ENCODE measurements around the gene SLC6A18. TPM values are rescaled to one million over a fixed set of nuclear protein-coding genes. Genes with fewer than 3 reads are reported as not detected.

The SLC6A18 gene
- polyA plus RNA-seq, 1 donor (not counting 4 experiments of a cell fraction or from before 2014, with no cell fraction given), result not detected

- dilution Hi-C loops (cut with MboI; ENCODE audit: extremely low pct_ligation_motif_present, low sequenced_read_pairs), result no loop called here
- H3K9me3 ChIP-seq (ENCODE audit: control insufficient read depth, low read depth, low read length), result peaks cover 14% of the 10 kb centered on the region
Measured at GRCh38 chr5:1257363-1257762, 32.2 kb downstream of the SLC6A18 start.

GRCh38 chr5:1257841-1258240, 32.7 kb downstream of the SLC6A18 start:
- Histone ChIP-seq H3K79me2 (ENCODE audit: control insufficient read depth, insufficient read depth, low read length) (no peaks in the 10 kb centered on the region), H3K9me1 (ENCODE audit: control insufficient read depth, extremely low read depth, insufficient read depth, low read length) (no peaks in the 10 kb centered on the region), H3K4me2 (ENCODE audit: control insufficient read depth, extremely low read depth, insufficient read depth, low read depth, low read length) (no peak overlapping the region), H4K20me1 (ENCODE audit: control insufficient read depth, extremely low read depth, insufficient read depth, low read length) (no peaks in the 10 kb centered on the region), H2AFZ (ENCODE audit: control insufficient read depth, low read length) (no peak overlapping the region), H3K27me3 (ENCODE audit: control insufficient read depth, extremely low read depth, insufficient read depth, low read length) (no peaks in the 10 kb centered on the region), H3K27ac (ENCODE audit: control insufficient read depth, insufficient read depth, low read length) (no peak overlapping the region), H3K9ac (ENCODE audit: control insufficient read depth, extremely low read depth, insufficient read depth, low read length) (no peak overlapping the region), H3K36me3 (ENCODE audit: control insufficient read depth in 2 of 2, extremely low read depth in 1 of 2, insufficient read depth in 2 of 2, low read length in 2 of 2) (no peaks in the 10 kb centered on the region), H3K4me3 (ENCODE audit: control insufficient read depth in 2 of 3, extremely low read depth in 1 of 3, insufficient read depth in 2 of 3, low read depth in 1 of 3, low read length in 3 of 3) (no peak overlapping the region), H3K9me3 (ENCODE audit: control insufficient read depth, low read depth, low read length) (peaks cover 18% of the 10 kb centered on the region), H3K4me1 (ENCODE audit: control insufficient read depth, extremely low read depth, insufficient read depth, low read length) (no peaks in the 10 kb centered on the region)
- dilution Hi-C loops (cut with MboI; ENCODE audit: extremely low pct_ligation_motif_present, low sequenced_read_pairs), result no loop called here
- no peak for TF ChIP-seq EZH2 (IDR thresholded peaks at IDR 0.05; ENCODE audit: low read length)
- TF ChIP-seq CTCF (optimal IDR thresholded peaks at IDR 0.05 in 1 of 3, IDR thresholded peaks at IDR 0.05 in 1 of 3, conservative IDR thresholded peaks at IDR 0.05 in 1 of 3; ENCODE audit: extremely low read depth in 1 of 3, insufficient read depth in 2 of 3, low read length in 3 of 3), result no peak
- FAIRE-seq (no peak), DNase-seq (ENCODE audit: low read depth, low spot score) (no peak)

More at GRCh38 chr5:1257363-1257762, 32.2 kb downstream of the SLC6A18 start:
- no peak overlapping the region for H3K4me3 ChIP-seq (ENCODE audit: control insufficient read depth in 2 of 3, extremely low read depth in 1 of 3, insufficient read depth in 2 of 3, low read depth in 1 of 3, low read length in 3 of 3)
- no peaks in the 10 kb centered on the region for H3K27me3 ChIP-seq (ENCODE audit: control insufficient read depth, extremely low read depth, insufficient read depth, low read length)
- no peak overlapping the region for H3K9ac ChIP-seq (ENCODE audit: control insufficient read depth, extremely low read depth, insufficient read depth, low read length)
- FAIRE-seq (no peak), DNase-seq (ENCODE audit: low read depth, low spot score) (no peak)
- TF ChIP-seq CTCF (optimal IDR thresholded peaks at IDR 0.05 in 1 of 3, IDR thresholded peaks at IDR 0.05 in 1 of 3, conservative IDR thresholded peaks at IDR 0.05 in 1 of 3; ENCODE audit: extremely low read depth in 1 of 3, insufficient read depth in 2 of 3, low read length in 3 of 3) (no peak), EZH2 (IDR thresholded peaks at IDR 0.05; ENCODE audit: low read length) (no peak)
- H3K27ac ChIP-seq (ENCODE audit: control insufficient read depth, insufficient read depth, low read length), result no peak overlapping the region
- H3K79me2 ChIP-seq (ENCODE audit: control insufficient read depth, insufficient read depth, low read length), result no peaks in the 10 kb centered on the region
- H3K4me2 ChIP-seq (ENCODE audit: control insufficient read depth, extremely low read depth, insufficient read depth, low read depth, low read length), result no peak overlapping the region
- H3K36me3 ChIP-seq (ENCODE audit: control insufficient read depth in 2 of 2, extremely low read depth in 1 of 2, insufficient read depth in 2 of 2, low read length in 2 of 2), result no peaks in the 10 kb centered on the region
- no peaks in the 10 kb centered on the region for H3K4me1 ChIP-seq (ENCODE audit: control insufficient read depth, extremely low read depth, insufficient read depth, low read length)
- no peaks in the 10 kb centered on the region for H4K20me1 ChIP-seq (ENCODE audit: control insufficient read depth, extremely low read depth, insufficient read depth, low read length)
- no peak overlapping the region for H2AFZ ChIP-seq (ENCODE audit: control insufficient read depth, low read length)
- H3K9me1 ChIP-seq (ENCODE audit: control insufficient read depth, extremely low read depth, insufficient read depth, low read length), result no peaks in the 10 kb centered on the region
